Mononuclear cell (primary cell): Measurements from ENCODE around the gene SASH3. TPM values are rescaled to one million over a fixed set of nuclear protein-coding genes. Genes with fewer than 3 reads are reported as not detected.

Experiments
- H3K27me3 ChIP-seq: 2 replicates; pipeline ENCODE4 v1.6.0; 2011; ENCODE audit warnings: low read length, control low read depth; ENCODE audit not compliant: insufficient read depth
- H3K4me1 ChIP-seq: 2 replicates; pipeline ENCODE4 v1.5.1; 2011; ENCODE audit warnings: mild to moderate bottlenecking, low read length, control low read depth; ENCODE audit not compliant: insufficient read depth
- H3K4me3 ChIP-seq: 2 replicates; pipeline ENCODE4 v1.5.1; 2011; ENCODE audit warnings: mild to moderate bottlenecking, low read length, moderate library complexity
- H3K9me3 ChIP-seq: 2 replicates; pipeline ENCODE4 v1.5.1; 2011; ENCODE audit warnings: low read depth, mild to moderate bottlenecking, control low read depth, low read length
- total RNA-seq: library from RNA; depleted of rRNA; stranded (reverse); fragments of >200 nt; gene quantifications from one replicate; pipeline ENCODE4 v1.2.3, GENCODE V29; 2012

Gene SASH3
- total RNA-seq, 1 donor = 132 TPM

DNA sequence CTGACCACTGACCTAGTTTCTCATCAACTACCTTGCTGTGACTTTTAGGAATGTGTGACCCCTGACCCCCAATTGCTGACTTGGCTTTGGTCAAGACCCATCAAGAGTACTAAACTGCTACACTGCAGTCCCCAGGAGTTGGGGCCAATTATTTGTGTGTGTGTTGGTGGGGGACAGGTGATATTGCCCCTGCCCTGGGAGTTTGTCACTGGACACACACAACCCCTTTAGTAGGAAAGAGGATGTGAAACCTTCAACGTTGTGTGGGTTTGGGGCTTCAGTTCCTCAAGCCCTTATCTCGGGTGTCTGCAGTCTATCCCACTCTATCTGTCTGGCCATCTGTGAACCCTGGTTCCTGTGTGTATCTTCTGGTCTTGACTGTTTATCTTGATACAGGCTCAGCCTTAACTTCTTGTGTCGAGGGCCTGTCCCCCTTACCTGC is 6.5 kb downstream of the SASH3 start:
- Histone ChIP-seq H3K27me3 (no peaks in the 10 kb centered on the region), H3K4me1 (peaks cover 64% of the 10 kb centered on the region), H3K9me3 (no peaks in the 10 kb centered on the region), H3K4me3 (no peak overlapping the region)

- no peaks in the 10 kb centered on the region for H3K9me3 ChIP-seq
- H3K27me3 ChIP-seq = no peaks in the 10 kb centered on the region
- no peak overlapping the region for H3K4me3 ChIP-seq
- H3K4me1 ChIP-seq = peaks cover 54% of the 10 kb centered on the region
Measured at GRCh38 chrX:129787336-129788055, 7.7 kb downstream of the SASH3 start.

- Histone ChIP-seq H3K9me3 (no peaks in the 10 kb centered on the region), H3K4me3 (no peak overlapping the region), H3K4me1 (peaks cover 43% of the 10 kb centered on the region), H3K27me3 (no peaks in the 10 kb centered on the region)
Measured at GRCh38 chrX:129788527-129788926, 8.8 kb downstream of the SASH3 start.

DNA sequence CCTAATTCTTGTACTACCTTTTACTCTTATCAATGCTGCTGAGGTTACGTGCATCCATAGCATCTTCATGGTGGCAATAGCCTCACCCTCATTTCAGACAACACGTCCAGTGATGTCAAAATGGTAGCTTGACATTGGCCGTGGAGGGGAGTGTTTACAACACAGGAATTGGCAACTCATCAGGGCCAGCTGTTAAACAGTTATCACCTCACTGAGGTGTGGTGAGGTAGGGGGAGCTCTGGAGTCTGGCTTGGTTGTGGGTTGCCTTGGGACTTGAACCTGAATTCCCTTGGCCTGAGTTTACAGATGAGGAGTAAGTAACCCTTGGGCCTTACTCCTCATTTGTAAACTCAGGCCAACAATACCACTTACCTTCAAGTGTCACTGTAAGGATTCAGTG is 10.4 kb downstream of the SASH3 start:
- Histone ChIP-seq H3K4me3 (no peak overlapping the region), H3K27me3 (no peaks in the 10 kb centered on the region), H3K9me3 (no peaks in the 10 kb centered on the region), H3K4me1 (peaks cover 28% of the 10 kb centered on the region)

DNA sequence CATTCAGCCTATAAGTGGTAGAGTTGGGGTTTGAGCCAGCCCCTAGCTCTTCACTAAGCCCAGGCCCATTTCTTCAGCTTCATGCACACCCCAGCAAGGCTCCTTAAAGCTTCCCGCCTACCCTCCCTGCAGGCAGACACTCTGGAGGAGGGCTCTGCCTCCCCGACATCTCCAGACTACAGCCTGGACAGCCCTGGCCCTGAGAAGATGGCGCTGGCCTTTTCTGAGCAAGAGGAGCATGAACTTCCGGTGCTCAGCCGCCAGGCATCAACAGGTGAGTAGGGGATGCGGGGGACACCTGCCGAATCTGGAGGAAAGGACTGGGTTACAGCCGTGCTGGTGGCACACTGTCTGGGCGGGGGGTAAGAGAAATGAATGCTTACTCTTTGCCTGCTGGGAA is 11.1 kb downstream of the SASH3 start:
- Histone ChIP-seq H3K9me3 (no peaks in the 10 kb centered on the region), H3K4me1 (peaks cover 21% of the 10 kb centered on the region), H3K4me3 (no peak overlapping the region), H3K27me3 (no peaks in the 10 kb centered on the region)

- no peaks in the 10 kb centered on the region for H3K9me3 ChIP-seq
- H3K4me1 ChIP-seq = peaks cover 16% of the 10 kb centered on the region
- H3K27me3 ChIP-seq = no peaks in the 10 kb centered on the region
- H3K4me3 ChIP-seq = no peak overlapping the region
Measured at GRCh38 chrX:129791336-129791735, 11.6 kb downstream of the SASH3 start.

DNA sequence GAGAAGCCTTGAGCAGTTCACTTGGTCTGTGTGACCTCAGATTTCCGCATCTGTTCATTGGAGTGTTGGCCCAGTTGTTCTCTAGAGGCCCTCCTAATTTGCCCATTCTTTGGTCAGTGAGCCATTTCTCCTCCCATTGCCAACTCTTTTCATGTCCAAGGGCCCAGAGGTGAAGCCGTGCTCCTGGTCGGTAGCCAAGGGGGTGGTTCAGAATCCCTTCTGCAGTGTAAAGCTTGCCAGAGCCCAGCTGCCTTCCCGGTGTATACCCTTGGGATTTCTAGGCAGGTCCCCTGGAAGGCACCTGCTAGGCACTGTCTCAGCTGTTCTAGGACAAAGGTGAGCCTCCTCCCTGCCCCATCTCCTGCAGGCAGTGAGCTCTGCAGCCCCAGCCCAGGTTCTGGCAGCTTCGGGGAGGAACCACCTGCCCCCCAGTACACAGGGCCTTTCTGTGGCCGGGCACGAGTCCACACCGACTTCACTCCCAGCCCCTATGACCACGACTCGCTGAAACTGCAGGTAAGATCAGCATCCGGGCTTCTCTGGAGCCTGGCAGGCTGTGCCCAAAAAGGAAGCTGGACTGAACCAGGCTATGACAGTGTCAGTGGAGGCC is 12.3 kb downstream of the SASH3 start:
- Histone ChIP-seq H3K4me1 (peaks cover 9% of the 10 kb centered on the region), H3K4me3 (no peak overlapping the region), H3K9me3 (no peaks in the 10 kb centered on the region), H3K27me3 (no peaks in the 10 kb centered on the region)

DNA sequence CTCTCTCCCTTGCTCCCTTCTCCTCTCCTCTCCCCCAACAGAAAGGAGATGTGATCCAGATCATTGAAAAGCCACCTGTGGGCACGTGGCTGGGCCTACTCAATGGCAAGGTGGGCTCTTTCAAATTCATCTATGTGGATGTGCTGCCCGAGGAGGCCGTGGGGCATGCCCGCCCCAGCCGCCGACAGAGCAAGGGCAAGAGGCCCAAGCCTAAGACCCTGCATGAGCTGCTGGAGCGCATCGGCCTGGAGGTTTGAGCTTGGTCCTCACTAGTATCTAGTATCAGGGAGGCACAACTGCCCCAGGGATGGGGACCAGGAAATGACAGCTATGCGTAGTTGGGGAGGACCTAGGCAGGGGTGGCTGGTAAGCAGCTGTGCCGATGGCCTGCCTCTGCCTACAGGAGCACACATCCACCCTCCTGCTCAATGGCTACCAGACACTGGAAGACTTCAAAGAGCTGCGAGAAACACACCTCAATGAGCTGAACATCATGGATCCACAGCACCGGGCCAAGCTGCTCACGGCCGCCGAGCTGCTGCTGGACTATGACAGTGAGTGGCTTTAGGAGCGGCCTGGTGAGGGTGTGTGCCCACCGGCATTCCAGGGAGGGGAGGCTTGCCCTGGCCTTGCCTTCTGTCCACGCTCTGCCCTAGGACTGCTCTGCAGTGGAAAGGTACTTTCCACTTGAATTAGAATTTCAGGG is 13.0 kb downstream of the SASH3 start:
- Histone ChIP-seq H3K4me3 (no peak overlapping the region), H3K9me3 (no peaks in the 10 kb centered on the region), H3K4me1 (peaks cover 2% of the 10 kb centered on the region), H3K27me3 (no peaks in the 10 kb centered on the region)

DNA sequence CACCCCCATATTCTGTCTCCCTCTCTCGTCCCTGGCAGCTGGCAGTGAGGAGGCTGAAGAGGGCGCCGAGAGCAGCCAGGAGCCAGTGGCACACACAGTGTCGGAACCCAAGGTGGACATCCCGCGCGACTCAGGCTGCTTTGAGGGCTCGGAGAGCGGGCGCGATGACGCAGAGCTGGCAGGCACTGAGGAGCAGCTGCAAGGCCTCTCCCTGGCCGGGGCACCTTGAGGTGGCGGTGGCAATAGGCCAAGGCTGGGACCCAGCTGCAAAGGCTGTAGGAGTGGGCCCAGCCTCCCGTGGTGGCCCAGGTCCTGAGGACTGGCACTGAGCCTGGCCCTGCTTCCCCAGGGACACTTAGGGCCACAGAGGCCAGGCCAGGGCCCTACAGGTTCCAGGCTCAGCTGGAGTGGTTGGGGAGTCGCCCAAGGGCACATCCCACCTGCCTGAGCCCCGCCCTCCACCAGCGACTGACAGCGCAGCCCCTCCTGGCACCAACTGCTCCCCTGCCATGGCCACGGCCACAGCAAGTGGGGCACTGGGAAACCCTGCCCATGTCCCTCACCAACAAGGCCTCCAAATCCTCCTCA is 13.9 kb downstream of the SASH3 start:
- no peak overlapping the region for H3K4me3 ChIP-seq
- no peaks in the 10 kb centered on the region for H3K27me3 ChIP-seq
- H3K9me3 ChIP-seq = no peaks in the 10 kb centered on the region
- H3K4me1 ChIP-seq = no peaks in the 10 kb centered on the region

- no peaks in the 10 kb centered on the region for H3K4me1 ChIP-seq
- no peaks in the 10 kb centered on the region for H3K9me3 ChIP-seq
- H3K4me3 ChIP-seq = no peak overlapping the region
- no peaks in the 10 kb centered on the region for H3K27me3 ChIP-seq
Measured at GRCh38 chrX:129795584-129795983, 15.8 kb downstream of the SASH3 start.

GRCh38 chrX:129797251-129797906 is 17.6 kb downstream of the SASH3 start:
- Histone ChIP-seq H3K9me3 (no peaks in the 10 kb centered on the region), H3K4me3 (no peak overlapping the region), H3K27me3 (no peaks in the 10 kb centered on the region), H3K4me1 (no peaks in the 10 kb centered on the region)

DNA sequence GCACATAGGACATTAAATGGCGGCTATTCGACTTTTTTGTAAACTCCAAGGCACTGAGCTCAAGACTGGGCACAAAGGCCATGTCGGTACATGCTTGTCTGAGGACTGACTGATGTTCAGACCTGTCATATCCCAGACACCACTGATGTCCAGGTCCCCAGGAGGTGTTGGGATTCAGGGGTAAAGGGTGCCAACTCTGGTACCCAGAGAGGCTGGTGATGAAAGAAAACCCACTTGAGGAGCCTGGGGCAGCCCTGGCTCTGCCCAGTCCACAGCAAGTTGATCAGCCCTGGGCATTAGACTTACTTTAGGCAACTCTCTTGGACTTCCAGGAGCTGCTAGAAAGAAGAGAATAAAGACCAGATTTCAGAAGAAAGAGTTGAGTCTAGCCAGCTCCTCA is 18.7 kb downstream of the SASH3 start:
- Histone ChIP-seq H3K4me1 (no peaks in the 10 kb centered on the region), H3K9me3 (no peaks in the 10 kb centered on the region), H3K27me3 (no peaks in the 10 kb centered on the region), H3K4me3 (no peak overlapping the region)

DNA sequence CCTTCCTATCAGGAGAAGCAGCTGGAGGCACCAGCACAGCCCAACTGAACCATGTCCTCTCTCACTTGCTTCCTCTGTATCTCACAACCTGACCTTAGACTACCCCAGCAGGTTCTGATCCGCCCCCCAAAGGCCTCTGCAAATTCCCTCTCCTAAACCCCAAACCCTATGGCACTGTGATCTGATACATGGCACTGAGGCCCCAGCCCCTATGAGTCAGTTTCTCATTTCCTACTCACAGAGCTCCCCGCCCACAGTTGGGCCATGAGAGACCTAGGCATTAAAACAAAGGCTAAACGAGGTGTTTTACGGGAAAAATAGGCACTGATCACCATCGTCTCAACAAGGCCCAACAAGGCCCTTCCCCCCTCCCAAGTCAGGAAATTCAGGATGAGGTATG is 19.1 kb downstream of the SASH3 start:
- no peaks in the 10 kb centered on the region for H3K9me3 ChIP-seq

GRCh38 chrX:129800186-129800585 is 20.4 kb downstream of the SASH3 start:
- Histone ChIP-seq H3K4me3 (no peak overlapping the region), H3K27me3 (no peaks in the 10 kb centered on the region), H3K4me1 (no peaks in the 10 kb centered on the region), H3K9me3 (no peaks in the 10 kb centered on the region)

More for the DNA sequence above, 19.1 kb downstream of the SASH3 start:
- no peaks in the 10 kb centered on the region for H3K4me1 ChIP-seq
- no peaks in the 10 kb centered on the region for H3K27me3 ChIP-seq
- H3K4me3 ChIP-seq = no peak overlapping the region

GRCh38 chrX:129802863-129803262 is 23.1 kb downstream of the SASH3 start:
- Histone ChIP-seq H3K4me3 (no peak overlapping the region), H3K9me3 (no peaks in the 10 kb centered on the region), H3K4me1 (no peaks in the 10 kb centered on the region), H3K27me3 (no peaks in the 10 kb centered on the region)
